ENCODE results near the gene EFCAB6.

The EFCAB6 gene

DNA sequence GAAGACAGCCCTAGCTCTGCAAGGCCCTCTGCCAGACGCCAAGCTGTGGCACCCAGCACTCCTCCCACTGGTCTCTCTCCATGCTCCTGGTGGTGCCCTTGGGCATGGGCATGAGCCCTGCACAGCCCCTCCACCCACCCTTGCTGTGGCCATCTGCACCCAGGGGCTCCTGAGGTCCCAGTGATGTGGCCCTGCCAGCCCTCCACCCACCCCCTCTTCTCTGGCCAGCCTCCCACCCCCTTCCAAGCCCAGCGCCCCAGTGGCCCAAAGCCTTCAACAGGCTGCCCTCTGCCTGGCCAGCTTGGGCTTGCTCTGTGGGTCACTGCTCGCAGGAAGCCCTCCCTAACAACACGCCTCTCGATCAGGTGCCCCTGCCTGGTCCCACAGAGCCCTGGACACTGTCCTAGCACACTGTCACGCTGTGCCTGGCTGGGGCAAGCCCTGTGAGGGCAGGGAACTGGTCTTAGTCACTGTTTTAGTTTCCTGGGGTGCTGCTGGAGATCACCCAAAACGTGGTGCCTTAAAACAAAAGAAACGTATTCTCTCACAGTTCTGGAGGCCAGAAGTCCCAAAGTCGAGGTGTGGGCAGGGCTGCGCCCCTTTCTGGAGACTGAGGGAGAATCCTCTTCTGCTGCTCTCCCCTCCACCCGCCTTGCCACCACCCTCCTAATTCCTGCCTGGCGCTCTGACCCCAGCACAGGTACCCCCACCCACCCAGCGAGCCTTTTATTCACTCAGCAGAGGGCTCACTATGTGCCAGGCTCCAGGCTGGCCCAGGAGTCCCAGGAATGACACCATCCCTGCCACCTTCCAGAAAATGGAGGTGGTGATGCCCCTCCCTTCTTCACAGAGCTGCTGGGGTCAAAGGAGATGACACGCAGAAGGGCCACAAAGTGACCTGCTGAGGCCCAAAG is 35.5 kb upstream of the EFCAB6 start:
- DNase-seq, result no peak

DNA sequence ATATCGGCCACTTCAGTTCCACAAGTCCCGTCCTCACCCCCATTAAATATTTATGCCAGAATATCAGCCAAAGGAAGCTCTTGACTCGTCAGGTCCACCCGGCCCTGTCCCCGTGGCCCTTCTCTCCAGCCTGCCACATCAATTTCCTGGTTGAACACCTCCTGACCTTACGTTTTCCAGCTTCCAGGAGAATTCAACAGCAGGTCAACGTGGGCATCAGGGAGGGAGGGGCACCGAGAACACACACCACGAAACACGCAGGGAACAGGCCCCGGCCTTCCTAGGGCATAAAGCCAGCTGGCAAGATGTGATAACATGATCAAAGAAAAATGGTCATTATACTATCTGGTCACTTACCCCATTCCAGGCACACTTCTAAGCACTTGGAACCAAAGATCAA is 34.9 kb upstream of the EFCAB6 start:
- no peak for DNase-seq

DNA sequence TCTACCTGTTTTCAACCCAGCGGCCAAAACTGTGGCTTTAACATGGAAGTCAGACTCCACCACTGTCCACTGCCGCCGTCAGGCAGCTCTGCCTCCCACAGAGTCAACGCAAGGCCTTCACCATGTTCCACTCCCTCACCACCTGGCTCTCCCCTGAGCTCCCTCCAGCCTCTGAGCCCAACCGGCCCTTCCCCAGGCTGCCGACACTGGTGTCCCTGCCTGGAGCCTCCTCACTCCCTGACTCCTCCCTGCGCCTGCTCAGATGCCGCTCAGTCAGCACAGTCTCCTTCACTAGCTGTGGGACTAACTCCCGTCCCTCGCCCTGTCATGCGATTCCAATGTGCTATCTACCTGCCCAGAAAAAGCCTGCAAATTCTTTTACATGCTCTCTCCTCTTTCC is 33.9 kb upstream of the EFCAB6 start:
- DNase-seq, result no peak

DNA sequence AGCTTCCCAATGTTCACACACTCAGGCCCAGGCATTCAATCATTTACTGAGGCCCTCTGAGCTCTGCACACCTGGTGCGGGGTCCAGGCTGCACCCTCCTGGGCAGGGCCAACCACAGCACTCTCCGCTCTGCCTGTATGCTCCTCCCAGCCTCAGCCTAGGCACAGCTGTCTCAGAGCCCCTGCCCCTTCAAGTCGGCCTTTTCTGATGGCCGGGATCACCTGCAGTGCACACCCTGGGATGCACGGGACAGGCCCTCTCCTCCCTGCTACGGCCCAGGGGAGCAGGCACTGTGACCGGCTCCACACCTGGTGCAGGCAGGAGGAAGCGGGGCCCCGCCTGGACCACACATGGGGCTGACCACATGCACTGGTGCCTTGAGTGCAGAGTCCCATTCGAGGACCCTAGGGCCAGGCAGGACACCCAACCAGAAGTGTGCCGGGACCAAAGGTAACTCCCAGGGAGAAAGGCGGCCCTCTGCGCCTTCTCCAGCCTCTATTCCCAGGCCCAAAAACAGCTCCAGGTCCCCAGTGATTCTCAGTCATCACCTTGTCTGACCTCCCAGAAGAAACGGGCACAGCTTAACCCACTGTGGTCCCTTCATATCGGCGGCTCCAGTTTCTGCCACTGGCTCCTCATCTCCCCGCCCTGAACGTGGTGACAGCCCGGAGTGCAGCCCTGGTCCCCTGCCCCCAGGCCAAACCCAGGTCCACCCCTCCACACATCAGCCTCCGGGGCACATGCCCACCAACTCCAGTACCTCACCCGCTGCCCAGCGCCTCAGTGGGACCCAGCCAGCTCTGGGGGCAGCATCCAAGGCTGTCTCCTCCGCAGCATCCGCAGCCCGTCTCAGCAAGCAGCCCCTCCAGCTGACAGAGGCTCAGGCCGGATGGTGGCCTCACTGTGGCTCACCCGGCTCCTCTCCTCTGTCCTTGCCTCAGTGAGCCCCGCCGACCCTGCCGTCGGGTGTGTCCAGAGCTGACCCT is 32.7 kb upstream of the EFCAB6 start:
- DNase-seq, result no peak

DNA sequence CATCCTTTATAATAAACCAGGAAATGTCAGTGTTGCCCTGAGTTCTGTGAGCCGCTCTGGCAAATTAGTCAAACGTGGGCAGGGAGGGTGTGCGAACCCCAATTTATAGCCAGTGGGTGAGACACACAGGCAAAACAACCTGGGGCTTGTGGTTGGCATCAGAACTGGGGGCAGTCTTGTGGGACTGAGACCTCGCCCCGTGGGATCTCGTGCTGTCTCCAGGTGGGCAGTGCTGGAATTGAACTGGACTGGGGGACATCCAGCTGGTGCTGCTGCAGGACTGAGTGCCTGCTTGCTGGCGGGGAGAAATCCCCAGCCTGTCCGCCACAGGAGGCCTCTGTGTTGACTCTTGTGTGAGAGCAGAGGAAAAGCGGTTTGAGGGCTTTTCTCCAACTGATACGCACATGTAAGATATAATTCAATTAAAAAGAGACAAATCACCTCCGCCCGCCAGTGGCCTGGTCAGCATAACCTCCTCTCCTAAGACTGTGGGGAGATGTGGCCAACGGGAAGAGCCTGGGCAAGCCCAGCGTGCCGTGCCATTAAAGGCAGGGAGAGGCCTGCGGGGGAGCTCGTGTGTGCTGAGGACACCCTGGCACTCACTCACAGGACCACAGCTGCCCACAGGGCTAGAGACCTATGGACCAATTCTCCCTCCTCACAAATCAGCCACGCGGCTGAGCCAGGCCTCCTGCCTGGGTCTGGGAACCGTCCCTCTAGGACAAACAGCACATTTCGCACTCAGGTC is 31.9 kb upstream of the EFCAB6 start:
- DNase-seq, result no peak

DNA sequence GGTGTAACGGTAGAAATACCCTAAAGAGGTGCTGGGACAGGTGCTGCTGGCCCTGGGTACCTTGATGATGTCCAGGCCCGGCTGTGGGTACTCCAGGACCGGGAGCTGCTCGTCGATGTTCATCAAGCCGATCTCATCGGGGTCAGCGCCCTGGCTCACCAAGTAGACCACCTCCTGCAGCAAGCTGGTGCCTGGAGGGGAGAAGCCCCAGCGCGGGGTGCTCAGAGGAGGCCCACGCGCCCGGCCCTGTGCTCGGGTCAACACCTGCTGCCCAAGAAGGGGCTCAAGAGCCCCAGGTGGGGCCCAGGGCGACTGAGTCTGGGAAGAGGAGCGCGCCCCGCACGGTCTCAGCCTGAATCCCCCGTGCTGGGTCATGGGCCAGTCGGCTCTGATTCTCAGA is 29.6 kb upstream of the EFCAB6 start:
- DNase-seq, result no peak

DNA sequence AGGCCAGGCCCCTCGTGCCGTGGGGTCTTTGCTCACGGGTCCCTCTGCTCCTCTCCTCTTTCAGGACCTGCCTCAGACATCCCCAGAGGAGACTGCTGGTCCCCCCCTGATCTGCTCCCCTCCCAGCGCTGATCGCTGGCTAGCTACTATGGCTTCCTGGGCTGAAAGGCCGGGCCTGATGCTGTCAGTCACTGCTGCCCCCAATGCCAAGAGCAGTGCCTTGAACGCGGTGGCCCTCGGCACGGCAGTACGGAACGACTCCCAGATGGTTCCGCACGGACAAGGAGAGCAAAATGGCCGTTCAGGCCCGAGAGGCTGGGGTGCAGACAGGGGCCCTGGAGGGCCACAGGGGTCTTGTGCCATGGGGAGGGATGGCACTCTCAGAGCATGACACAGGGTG is 28.7 kb upstream of the EFCAB6 start:
- no peak for DNase-seq

DNA sequence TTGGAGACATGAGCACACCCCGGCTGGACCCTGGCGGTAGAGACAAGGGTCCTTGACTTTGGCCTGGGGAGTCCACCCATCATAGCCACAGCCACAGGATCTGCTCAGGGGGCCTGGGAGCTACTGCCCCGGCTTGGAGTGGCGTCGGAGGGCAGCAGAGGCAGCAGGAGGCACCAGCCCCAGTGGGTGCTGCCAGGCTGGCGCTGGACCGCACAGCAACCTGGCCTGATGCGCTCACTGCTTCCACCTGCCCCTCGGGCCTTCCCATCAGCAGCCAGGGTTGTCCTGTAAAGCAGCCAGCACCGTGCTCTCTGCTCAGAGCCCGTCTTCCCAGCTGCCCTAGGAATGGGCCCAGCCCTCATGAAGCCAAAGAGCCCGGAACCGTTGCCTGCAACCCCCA is 28.3 kb upstream of the EFCAB6 start:
- no peak for DNase-seq

DNA sequence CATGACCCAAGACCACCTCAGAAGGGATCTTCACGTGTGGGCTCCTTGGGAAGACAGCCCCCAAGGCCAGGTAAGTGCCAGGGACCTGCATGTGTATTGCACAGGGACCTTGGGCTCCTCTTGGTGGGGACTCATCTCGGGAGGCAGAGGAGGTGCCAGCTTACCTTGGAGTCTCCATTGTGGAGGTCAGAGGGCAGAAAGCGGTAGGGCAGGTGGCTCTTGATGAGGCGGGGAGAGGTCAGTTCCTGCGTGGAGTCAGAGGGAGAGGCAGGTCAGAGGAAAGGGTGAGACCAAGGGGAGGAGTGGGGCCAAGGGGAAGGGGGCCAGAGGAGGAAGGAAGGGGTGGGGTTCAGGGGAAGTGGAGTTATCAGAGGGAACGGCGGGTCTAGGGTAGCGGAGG is 27.7 kb upstream of the EFCAB6 start:
- no peak for DNase-seq

DNA sequence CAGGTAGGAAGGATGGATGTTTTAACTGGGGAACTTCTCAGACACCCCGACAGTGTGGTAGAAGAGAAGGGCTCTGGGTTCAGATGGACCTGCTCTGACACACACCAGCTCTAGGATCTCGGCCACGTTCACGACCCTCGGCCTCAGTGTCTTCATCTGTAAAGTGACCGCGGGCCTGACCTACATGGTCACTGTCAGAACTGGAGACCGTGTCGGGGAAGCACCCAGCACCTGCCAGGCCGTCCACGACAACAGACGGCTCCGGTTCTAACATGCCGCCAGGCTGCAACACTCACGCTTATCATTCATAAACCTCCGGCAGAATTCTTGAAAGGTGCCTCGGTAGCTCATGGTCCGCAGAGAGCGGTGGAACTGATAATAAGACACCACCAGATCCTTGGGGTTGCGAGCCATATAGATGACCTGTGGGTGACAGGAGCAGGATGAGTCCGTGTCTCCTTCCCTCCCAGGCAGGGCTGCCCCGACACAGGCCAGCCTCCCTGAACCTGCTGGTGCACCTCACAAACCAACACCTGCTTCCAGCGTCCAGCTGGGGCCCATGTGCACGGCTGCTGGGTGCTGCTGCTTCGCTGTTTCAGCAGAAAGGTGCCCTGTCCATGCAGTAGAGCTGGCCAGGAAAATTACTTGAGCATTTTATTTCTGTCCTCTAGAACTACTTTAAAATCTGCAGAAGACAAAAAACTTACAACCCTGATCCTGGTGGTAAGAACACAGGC is 26.6 kb upstream of the EFCAB6 start:
- no peak for DNase-seq

DNA sequence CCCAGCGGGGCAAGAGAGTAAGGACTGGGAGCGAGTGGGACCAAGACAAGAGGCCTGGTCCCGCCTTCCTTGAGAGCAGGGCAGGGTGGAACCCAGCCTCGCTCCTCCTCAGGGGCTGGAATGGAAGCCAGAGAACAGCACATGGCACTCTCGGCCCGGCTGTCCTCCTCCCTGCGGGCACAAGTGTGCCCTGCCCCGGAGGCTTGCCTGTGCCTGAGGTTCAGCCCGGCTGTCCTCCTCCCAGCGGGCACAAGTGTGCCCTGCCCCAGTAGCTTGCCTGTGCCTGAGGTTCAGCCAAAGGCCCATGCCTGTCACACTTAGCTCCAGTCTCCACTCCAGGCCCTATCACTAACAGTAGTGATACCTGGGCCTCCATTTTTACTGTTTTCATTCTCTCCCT is 26.1 kb upstream of the EFCAB6 start:
- no peak for DNase-seq

DNA sequence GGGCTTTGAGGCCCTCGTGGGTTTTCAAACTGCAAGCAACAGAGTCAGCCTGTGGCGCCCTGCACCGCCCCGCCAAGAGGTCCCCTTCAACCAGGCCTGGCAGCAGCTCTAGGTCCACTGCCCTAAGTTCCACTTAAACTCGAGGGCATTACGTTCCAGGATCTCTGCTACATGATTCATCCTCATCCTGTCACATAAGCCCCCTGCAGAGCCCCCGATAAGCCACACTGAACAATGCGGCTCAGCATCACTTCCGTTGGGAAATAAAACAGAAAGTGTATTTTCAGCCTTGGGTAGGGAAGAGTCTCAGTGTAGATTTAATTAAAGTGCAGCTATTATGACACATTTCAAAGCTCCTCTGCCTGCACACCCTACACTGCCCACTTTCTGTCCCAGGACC is 25.6 kb upstream of the EFCAB6 start:
- DNase-seq, result no peak

DNA sequence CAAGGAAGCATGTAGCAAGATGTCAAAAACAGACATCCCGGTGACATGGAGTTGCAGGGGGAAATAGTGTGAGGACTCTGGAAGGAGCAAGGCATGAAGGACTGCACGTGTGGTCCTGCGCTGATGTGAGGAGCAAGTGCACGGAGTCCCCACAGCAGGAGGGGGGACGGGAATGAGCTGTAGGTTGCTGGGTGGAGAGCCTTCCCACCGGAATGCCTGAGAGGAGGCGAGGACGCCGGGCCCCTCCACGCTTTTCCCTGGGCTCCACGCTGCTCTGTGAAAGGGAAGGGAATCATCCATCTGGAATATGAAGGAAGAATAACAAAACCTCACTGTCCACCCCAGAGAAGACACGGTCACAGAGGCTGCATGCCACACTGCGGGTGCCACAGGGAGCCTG is 23.6 kb upstream of the EFCAB6 start:
- no peak for DNase-seq

DNA sequence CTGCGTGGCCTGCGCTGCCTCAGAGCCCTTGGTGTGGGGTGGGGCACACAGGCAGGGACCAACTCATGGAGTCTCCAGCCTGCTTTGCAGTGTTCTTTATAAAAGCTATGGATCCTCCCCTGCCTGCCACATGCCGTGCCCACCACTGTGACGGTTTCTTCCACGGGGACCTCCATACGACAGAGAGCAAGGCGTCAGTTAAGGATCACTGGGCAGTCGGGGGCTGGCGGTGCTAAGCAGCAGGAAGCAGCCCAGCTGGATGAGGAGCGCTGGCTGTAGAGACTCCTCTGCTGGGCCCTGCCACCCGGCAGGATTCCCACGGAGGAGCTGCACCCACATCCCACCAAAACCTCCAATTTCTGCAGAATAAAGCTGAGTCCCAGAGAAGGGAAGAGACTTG is 23.1 kb upstream of the EFCAB6 start:
- DNase-seq, result no peak

DNA sequence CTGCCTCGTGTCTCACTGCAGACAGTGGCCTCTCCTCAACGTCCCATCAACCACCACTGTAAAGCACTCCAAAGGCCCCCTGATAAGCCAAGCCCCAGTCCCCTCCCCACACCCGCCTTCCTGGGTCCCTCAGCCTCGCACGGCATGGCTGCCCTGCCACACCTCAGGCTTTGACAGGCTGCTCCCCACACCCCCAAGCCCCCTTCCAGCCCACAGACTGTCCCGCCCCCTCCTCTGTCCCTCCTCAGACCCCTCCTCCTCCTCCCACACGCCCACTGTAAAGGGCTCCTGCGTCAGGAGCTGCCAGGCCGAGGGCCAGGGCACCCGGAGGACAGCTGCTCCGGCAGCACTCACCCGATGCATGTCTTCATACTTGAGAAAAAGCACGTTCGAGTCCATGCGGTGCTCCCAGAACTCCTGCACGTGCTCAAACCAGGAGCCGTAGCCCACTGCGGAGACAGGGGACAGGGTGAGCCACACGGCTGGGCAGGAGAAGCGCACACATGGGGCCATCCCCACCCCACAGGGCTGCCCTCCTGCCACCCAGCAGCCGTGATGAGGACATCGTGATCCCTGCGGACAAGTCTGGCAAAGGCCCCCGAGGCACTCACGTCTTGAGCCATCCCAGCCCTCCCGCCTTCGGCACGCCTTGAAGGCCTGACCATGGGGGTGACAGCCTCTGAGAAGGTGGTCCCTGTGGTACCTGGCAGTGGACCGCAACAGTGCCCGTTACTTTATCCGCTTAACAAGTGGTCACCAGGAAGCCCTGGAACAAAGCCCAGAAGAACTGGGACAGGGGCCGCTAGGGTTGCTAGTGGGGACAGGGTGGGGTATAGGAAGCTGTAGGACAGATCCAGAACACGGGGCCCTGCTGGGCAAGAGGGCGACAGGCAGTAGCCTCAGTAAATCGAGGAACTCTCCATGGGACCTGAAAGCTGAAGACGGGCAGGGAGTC is 21.5 kb upstream of the EFCAB6 start:
- DNase-seq, result no peak

DNA sequence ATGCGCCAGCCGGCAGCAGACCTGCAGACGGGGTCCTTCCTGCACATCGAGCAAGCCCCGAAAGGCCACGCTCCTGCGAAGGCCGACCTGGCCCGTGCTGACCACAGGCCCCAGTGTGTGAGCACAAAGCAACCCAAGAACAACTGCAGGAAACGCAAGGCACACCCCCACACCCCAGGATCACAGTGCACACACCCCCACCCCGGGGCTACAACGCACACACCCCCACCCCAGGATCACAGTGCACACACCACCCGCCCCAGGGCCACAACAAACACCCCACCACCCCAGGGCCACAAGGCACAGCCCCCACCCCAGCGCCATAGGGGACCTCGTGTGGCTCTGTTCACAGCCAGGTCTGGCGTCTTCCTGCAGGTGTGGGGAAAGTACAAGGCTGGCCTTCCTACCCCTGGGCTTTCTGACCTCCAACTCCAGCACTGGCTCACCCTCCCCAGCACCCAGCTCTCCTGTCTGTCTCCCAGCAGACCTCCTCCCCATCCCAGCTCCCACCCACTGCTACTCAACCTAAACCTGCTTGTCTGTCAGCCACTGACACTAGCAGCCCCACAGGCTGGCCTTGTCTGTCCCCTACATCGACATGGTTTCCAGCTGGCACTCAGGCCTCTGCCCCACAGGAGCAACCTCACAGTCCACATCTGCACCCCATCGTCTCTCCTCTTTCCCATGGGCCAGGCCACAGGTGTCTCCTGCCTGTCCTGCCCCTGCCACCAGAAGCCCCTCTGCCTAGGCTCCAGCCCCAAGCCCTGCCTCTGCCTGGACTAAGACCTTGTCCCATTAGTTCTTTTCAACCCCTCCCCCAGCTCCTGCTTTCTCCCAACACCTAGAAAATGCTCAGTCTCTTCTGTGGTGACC is 20.5 kb upstream of the EFCAB6 start:
- DNase-seq, result no peak

DNA sequence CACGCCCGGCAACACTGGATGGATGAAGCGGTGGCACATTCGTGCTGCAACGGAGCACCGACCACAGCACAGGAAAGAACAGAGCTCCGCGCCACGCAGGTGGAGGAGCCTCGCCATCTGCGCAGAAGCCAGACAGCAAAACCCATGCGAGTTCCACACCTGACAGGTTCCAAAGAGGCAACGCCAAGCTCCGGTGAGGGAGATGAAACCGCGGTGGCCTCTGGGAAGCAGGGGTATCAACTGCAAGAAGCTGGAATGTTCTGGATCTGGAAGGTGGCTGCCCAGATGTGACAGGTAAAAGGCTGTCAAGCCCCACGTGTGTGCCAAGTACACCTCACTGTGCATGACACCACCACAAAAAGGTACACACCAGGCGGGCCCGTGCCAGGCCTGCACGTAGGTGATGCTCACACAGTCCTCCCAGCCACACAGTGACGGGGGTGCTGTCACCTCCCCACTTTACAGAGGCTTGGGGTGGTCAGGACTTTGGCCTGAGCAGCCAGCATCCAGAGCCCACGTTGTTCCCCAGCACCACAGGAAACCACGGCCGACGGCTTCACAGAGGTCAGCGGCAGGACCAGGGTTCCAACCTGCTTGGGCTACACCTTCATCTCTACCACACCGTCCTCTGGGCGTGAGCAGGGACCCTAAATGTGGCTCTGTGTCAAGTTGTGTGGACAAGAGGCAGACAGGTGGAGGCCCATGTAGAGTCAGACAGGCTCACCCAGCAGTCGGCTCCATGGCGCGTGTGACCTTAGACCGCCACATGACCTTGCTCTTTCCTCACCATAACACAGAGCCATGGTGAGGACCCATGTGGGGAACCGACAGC is 19.7 kb upstream of the EFCAB6 start:
- DNase-seq, result no peak

DNA sequence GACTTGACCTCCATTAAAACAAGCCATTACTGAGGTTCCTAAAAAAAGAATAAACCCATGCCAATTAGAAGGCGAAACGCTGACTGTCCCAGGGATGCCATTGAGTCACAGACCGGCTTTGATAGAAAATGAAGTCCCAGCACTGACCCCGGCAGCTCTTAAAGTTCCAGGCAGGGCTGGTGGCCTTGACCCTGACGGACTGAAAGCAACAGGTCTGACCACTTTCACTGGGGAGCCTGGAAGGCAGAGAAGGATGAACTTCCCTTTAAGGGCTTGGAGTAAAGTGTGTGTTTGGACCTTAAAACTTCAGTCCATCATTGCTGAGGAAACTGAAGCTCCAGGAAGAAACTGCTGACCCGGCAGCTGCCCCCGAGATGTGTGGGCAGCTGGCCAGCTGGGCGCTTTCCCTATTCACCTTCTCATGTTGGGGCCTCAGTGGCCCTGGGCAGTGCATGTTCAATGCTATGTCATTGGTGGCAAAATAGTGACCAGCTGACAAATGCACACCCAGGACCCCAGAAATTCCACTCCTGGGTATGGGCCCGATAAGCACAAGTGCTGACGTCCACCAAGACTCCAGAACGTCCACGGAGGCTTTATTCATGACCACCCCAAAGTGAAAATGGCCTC is 18.9 kb upstream of the EFCAB6 start:
- DNase-seq, result no peak

All from NCI-H2171 (cell line).